Lower leg skin (tissue), 4 donors: Measurements from ENCODE around the gene MID1. TPM values are rescaled to one million over a fixed set of nuclear protein-coding genes. Genes with fewer than 3 reads are reported as not detected.

Experiments used
- DNase-seq, 2 donors: peaks; one replicate each; pipeline ENCODE4 v3.0.0-alpha.2; 2019; ENCODE audit warnings: low spot score in 2 of 2
- H3K4me3 ChIP-seq: fragments of 200-600 bp; sonication (generic); 2 replicates; pipeline ENCODE4 v1.5.1; 2017; ENCODE audit warnings: mild to moderate bottlenecking, low read depth; ENCODE audit not compliant: poor library complexity, severe bottlenecking
- POLR2A ChIP-seq, 2 donors: fragments of 450-650 bp; IDR thresholded peaks; one replicate each; pipeline ENCODE4 v1.6.1; 2016 to 2017; ENCODE audit warnings: antibody characterized with exemption in 2 of 2, mild to moderate bottlenecking in 1 of 2, moderate library complexity in 1 of 2
- WGBS, 2 donors: methylation state at CpG; one replicate each; pipeline ENCODE4 v1.1.5; 2018; 5-methylcytosine and 5-hydroxymethylcytosine counted together
- intact Hi-C: fragments of 100-400 bp; cut with DNase I; formaldehyde crosslinking; loops from one replicate; pipeline ENCODE4 v1.15.0; 2023; ENCODE audit warnings: low total_unique reads
- total RNA-seq, 4 donors: library from RNA; depleted of rRNA; stranded (reverse); fragments of >200 nt; gene quantifications; one replicate each; pipeline ENCODE4 v1.1.0, GENCODE V29; 2016
- TF ChIP-seq, protein P1 (sequence below), 3 donors: fragments of 450-650 bp; IDR thresholded peaks; one replicate each; pipeline ENCODE4 v1.5.1; 2016; ENCODE audit warnings: antibody characterized with exemption in 3 of 3, mild to moderate bottlenecking in 3 of 3, moderate library complexity in 2 of 3

Gene MID1
- total RNA-seq, 4 donors from 2014 or later, result 2.7 to 7.2 (median 3.9) TPM

DNA sequence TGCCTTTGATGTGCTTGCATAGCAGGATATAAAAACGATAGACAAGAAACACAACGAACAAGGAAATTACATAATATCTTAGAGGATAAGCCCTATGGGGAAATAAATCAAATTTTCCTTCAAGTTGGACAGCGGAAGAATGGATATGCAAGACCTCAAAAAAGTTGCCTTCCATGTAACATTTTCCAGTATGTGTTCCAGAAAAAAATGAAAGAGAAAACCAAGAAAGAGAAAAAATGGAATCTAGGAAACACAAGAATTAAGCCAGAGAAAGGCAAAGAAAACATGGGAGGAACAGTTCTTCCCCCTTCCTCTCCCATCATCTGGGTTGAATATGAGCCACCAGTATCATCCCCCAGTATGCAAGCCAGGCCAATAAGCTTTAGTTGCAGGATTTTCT is 34.6 kb upstream of the MID1 start:
- 45 to 55% methylated on average over 3 of the region's 3 CpGs for WGBS, 2 donors
- intact Hi-C loops, result no loop called here
- no peak overlapping the region for H3K4me3 ChIP-seq
- DNase-seq, result no peak
- TF ChIP-seq, protein P1, sequence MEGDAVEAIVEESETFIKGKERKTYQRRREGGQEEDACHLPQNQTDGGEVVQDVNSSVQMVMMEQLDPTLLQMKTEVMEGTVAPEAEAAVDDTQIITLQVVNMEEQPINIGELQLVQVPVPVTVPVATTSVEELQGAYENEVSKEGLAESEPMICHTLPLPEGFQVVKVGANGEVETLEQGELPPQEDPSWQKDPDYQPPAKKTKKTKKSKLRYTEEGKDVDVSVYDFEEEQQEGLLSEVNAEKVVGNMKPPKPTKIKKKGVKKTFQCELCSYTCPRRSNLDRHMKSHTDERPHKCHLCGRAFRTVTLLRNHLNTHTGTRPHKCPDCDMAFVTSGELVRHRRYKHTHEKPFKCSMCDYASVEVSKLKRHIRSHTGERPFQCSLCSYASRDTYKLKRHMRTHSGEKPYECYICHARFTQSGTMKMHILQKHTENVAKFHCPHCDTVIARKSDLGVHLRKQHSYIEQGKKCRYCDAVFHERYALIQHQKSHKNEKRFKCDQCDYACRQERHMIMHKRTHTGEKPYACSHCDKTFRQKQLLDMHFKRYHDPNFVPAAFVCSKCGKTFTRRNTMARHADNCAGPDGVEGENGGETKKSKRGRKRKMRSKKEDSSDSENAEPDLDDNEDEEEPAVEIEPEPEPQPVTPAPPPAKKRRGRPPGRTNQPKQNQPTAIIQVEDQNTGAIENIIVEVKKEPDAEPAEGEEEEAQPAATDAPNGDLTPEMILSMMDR (IDR thresholded peaks at IDR 0.05), result no peak
- no peak for TF ChIP-seq POLR2A (IDR thresholded peaks at IDR 0.05)

GRCh38 chrX:10653302-10653701 is 32.9 kb upstream of the MID1 start:
- DNase-seq, result no peak
- intact Hi-C loops, result no loop called here
- 76 to 88% methylated on average over 2 of the region's 2 CpGs for WGBS, 2 donors
- H3K4me3 ChIP-seq, result no peak overlapping the region
- no peak for TF ChIP-seq POLR2A (IDR thresholded peaks at IDR 0.05)
- TF ChIP-seq, protein P1 (IDR thresholded peaks at IDR 0.05), result no peak

DNA sequence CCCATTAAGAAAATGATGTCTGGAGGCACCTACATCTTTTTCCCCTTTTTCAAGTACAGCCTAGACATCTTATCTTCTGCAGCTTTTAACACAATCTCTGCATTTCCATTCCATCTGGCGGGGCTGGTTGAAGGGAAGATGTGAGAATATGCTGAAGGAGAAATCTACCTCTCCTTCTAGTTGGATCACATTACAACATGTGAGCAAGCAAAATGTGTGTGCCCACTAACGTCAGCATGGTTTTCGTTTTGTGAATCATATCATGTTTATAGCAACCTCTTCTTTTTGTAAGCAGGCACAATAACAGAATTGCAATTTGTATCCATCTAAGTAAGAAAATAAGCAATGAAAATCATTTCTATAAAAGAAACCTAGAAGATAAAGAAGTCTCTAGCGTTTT is 28.9 kb upstream of the MID1 start:
- WGBS, 2 donors, result 65 to 70% methylated on average over 4 of the region's 4 CpGs
- H3K4me3 ChIP-seq, result no peak overlapping the region
- intact Hi-C loops, result no loop called here
- TF ChIP-seq, protein P1 (IDR thresholded peaks at IDR 0.05), result no peak
- no peak for TF ChIP-seq POLR2A (IDR thresholded peaks at IDR 0.05)
- no peak for DNase-seq

DNA sequence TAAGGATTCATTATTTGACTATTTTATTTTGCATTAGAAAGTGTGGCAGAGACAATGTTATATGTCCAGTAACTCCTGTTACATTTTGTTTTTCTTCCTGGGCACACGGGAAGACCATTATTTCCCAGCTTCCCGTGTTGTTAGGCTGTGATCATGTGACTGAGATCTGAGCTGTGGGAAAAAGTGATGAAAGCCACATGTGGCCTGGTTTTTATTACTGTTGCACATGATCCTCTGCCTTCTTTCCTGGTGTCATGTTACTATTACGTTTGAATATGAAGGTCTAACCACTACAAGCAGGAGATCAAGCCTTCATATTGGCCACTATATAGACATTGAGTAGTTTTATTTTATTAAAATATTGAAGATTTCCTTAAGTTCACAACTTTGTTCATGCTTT is 28.2 kb upstream of the MID1 start:
- intact Hi-C loops, result no loop called here
- WGBS, 2 donors, result 29 to 46% methylated on average over 3 of the region's 3 CpGs
- TF ChIP-seq POLR2A (IDR thresholded peaks at IDR 0.05), result no peak
- TF ChIP-seq, protein P1 (IDR thresholded peaks at IDR 0.05), result no peak
- DNase-seq, result peak in 1 of 2 donors; percentile 18
- no peak overlapping the region for H3K4me3 ChIP-seq

DNA sequence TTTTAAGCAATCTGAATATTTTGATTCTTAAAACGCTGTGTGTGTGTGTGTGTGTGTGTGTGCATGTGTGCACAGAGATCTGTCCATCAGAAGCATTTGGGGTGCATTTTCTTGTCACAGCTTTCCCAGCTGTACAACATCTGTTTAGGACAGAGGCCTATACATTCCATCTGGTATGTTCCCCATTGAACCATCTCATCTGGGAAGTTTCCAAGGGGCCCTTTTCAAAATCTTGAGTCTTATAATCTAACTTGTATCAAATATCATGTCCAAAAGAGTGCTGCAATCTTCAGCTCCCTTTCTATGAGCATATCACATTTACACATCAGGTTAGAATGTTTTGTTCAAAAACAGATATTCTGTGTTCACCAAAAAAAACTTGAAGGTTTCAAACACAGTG is 16.5 kb upstream of the MID1 start:
- intact Hi-C loops, result loop anchor here (10.0 kb wide), 1 partner anchor 442 kb away; no protein-coding TSS in a partner anchor
- no peak overlapping the region for H3K4me3 ChIP-seq
- no peak for DNase-seq
- TF ChIP-seq POLR2A (IDR thresholded peaks at IDR 0.05), result no peak
- TF ChIP-seq, protein P1 (IDR thresholded peaks at IDR 0.05), result no peak
- WGBS, 2 donors, result 39 to 44% methylated on average over 1 of the region's 1 CpG

DNA sequence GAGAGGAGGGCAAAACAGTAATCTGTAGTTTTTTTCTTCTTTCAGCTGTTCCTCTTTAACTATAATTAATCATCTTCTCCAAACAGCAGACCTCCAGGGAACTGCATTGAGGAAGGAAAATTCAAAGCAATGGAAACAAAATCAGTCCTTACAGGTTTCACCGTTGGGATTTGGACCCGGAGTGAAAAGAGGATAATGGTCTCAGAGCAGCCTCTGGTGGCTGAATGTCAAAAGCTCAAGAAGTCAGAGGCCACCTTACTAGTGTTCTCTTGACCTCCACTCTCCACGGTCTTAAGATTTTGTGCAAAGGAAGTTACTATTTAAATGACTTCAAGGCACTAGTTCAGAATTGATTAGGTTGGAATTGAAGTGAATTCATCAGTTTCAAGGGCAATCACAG is 16.0 kb upstream of the MID1 start:
- DNase-seq, result peak in 1 of 2 donors; percentile 22
- TF ChIP-seq, protein P1 (IDR thresholded peaks at IDR 0.05), result no peak
- no peak for TF ChIP-seq POLR2A (IDR thresholded peaks at IDR 0.05)
- intact Hi-C loops, result loop anchor here (10.0 kb wide), 1 partner anchor 442 kb away; no protein-coding TSS in a partner anchor
- H3K4me3 ChIP-seq, result no peak overlapping the region
- WGBS, 2 donors, result 0 to 28% methylated on average over 3 of the region's 3 CpGs
